ENCODE measurements around the gene PPP1R9A. TPM values are rescaled to one million over a fixed set of nuclear protein-coding genes. Genes with fewer than 3 reads are reported as not detected.

Gene PPP1R9A
- total RNA-seq, 4 donors from 2014 or later, result 0.51 to 2.7 (median 1.4) TPM

DNA sequence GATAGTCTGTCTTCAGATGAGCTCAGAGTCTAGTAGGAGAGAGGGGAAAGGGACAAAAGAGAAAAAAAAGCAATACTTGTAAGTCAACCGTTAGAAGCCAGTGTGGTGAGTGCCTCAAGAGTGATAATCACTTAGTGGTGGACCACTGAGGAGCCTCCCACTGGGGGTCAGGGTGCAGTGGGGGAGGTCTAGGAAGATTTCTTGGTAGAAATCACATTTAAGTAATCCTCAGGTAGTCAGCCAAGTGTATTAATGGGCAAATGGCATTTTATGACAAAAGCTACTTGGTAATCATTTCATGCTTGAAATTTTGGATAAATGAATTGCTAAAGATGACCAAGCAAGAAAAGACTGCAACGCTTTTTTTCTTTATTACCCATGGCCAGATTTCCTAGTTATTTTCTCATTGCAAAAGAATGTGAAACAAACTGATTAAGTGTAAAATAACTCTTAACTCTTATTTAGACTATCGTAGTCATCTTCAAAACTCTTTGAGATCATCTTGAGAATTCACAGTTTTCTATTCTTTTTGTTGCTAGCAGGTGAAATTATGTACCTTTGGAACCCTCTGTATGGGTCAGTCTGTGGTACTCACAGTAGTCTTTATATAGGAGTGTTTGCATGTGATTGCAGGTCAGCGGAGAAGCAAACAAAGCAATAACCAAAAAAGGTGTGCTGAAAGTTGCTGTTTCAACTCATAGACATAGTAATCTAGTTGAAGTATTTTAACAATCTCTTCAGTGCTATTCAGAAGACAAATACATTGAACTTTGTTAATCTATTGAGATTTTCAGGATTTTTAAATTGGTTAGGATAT lies 63.9 kb downstream of the PPP1R9A start:
- TF ChIP-seq POLR2A (IDR thresholded peaks at IDR 0.05), result no peak
- TF ChIP-seq, protein P1, sequence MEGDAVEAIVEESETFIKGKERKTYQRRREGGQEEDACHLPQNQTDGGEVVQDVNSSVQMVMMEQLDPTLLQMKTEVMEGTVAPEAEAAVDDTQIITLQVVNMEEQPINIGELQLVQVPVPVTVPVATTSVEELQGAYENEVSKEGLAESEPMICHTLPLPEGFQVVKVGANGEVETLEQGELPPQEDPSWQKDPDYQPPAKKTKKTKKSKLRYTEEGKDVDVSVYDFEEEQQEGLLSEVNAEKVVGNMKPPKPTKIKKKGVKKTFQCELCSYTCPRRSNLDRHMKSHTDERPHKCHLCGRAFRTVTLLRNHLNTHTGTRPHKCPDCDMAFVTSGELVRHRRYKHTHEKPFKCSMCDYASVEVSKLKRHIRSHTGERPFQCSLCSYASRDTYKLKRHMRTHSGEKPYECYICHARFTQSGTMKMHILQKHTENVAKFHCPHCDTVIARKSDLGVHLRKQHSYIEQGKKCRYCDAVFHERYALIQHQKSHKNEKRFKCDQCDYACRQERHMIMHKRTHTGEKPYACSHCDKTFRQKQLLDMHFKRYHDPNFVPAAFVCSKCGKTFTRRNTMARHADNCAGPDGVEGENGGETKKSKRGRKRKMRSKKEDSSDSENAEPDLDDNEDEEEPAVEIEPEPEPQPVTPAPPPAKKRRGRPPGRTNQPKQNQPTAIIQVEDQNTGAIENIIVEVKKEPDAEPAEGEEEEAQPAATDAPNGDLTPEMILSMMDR (IDR thresholded peaks at IDR 0.05), result no peak
- intact Hi-C loops (cut with DNase I; ENCODE audit: low total_unique reads), result no loop called here
- WGBS, 2 donors, result 65 to 72% methylated on average over 4 of the region's 4 CpGs
- no peak overlapping the region for H3K4me3 ChIP-seq (ENCODE audit: low read depth, poor library complexity, severe bottlenecking)
- no peak for DNase-seq (ENCODE audit: low spot score in 2 of 2)

DNA sequence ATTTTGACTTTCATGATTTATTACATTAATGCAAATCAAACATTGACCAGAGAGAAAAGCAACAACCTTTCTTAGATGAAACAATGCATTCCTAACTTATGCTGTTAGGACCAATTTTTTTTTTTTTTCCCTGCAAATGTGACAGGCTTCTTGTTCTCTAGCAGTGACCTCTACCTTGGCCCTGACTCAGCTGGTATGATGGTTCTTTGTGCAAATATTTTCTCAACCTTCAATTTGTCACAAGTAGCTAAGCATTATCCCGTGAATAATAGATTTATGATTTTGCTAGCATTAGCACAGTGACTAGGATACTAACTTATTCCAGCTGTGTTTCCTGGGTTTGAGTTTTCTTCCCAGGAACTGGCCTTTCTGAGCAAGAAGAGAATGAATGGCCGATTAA lies 64.9 kb downstream of the PPP1R9A start:
- H3K4me3 ChIP-seq (ENCODE audit: low read depth, poor library complexity, severe bottlenecking), result no peak overlapping the region
- WGBS, 2 donors, result 24 to 47% methylated on average over 2 of the region's 2 CpGs
- DNase-seq (ENCODE audit: low spot score in 2 of 2), result no peak
- TF ChIP-seq POLR2A (IDR thresholded peaks at IDR 0.05), result no peak
- TF ChIP-seq, protein P1 (IDR thresholded peaks at IDR 0.05), result no peak
- intact Hi-C loops (cut with DNase I; ENCODE audit: low total_unique reads), result no loop called here

DNA sequence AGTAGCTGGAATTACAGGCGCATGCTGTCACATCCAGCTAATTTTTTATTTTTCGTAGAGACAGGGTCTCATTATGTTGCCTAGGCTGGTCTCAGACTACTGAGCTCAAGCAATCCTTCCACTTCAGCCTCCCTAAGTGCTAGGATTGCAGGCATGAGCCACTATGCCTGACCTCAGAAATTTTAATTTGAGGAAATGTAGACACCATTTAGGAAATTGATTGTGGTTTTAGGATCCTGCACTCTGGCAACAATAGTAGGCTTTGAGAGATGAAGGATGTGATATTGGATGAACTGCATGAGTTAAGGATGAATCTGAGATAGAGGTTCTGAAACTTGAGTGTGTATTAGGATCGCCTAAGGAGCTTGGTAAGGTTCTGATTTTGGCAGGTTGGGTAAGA lies 66.5 kb downstream of the PPP1R9A start:
- WGBS, 2 donors, result 93 to 95% methylated on average over 3 of the region's 3 CpGs
- H3K4me3 ChIP-seq (ENCODE audit: low read depth, poor library complexity, severe bottlenecking), result no peak overlapping the region
- DNase-seq (ENCODE audit: low spot score in 2 of 2), result no peak
- TF ChIP-seq, protein P1 (IDR thresholded peaks at IDR 0.05), result no peak
- TF ChIP-seq POLR2A (IDR thresholded peaks at IDR 0.05), result no peak
- intact Hi-C loops (cut with DNase I; ENCODE audit: low total_unique reads), result no loop called here

DNA sequence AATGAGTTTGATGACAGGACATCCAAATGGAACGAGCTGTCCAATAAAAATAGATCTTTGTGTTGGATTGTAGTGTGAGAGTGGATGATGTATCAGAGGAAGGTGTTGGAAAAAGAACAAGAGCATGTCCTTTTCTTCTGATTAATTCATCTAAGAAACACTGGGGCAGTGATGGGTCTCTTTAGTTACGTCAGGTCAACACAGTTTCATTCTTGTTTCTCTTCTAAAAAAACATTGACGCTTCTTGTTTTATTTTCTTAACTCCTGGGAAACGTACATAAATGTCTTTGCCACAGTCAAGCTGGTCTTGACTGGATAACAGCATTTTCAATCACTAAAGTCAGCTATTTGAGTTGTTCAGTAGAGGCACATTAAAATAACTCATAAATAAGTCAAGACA lies 67.0 kb downstream of the PPP1R9A start:
- no peak for DNase-seq (ENCODE audit: low spot score in 2 of 2)
- intact Hi-C loops (cut with DNase I; ENCODE audit: low total_unique reads), result no loop called here
- 79 to 81% methylated on average over 4 of the region's 4 CpGs for WGBS, 2 donors
- no peak overlapping the region for H3K4me3 ChIP-seq (ENCODE audit: low read depth, poor library complexity, severe bottlenecking)
- TF ChIP-seq, protein P1 (IDR thresholded peaks at IDR 0.05), result no peak
- no peak for TF ChIP-seq POLR2A (IDR thresholded peaks at IDR 0.05)

DNA sequence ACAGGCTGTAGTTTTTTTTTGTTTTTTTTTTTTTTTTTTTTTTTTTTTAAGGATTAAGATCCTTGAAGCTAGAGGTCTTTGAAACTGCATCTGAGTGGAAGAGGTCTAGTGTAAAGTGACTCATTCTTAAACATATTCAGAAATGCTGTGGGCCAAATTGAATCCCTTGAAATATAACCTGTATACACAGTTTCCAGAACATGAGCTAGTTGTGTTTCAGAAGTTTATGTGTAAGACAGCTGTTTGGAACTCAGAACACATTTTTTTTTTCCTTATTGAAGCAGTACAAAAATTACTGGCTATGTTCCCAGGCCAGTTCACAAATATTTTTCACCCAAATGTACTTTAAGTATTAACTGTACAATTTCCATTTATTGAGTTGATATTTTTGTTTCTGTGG lies 67.9 kb downstream of the PPP1R9A start:
- DNase-seq (ENCODE audit: low spot score in 2 of 2), result no peak
- intact Hi-C loops (cut with DNase I; ENCODE audit: low total_unique reads), result no loop called here
- TF ChIP-seq, protein P1 (IDR thresholded peaks at IDR 0.05), result no peak
- TF ChIP-seq POLR2A (IDR thresholded peaks at IDR 0.05), result no peak
- no peak overlapping the region for H3K4me3 ChIP-seq (ENCODE audit: low read depth, poor library complexity, severe bottlenecking)
